SK-N-SH (cell line): ENCODE data around the gene GRB2. TPM values are rescaled to one million over a fixed set of nuclear protein-coding genes. Genes with fewer than 3 reads are reported as not detected.
A peak's percentile ranks its signal among the peaks of the same experiment; 100 is the strongest.
"Not testable (repeated sequence)": the region's sequence is repeated elsewhere in the genome, so short reads cannot be mapped to it uniquely, and the experiment has no call there.

Experiments
- CTCF ChIA-PET: fragments of 300-600, 350-600 bp; formaldehyde crosslinking; extraction: SDS; loops from one replicate; lab custom pipeline; 2021; lab: Yijun Ruan, JAX
- POLR2A ChIA-PET: fragments of 350-600 bp; sonication (Branson Sonifier 250); formaldehyde crosslinking; extraction: SDS; loops from one replicate; lab custom pipeline; 2020; ENCODE audit warnings: antibody characterized with exemption, inconsistent platforms; lab: Yijun Ruan, JAX
- DNase-seq: peaks from one replicate; pipeline ENCODE4 v3.0.0; 2012
- H2AFZ ChIP-seq: fragments of 200-600 bp; sonication (generic); 2 replicates; pipeline ENCODE4 v1.8.1; 2016; ENCODE audit warnings: antibody characterized with exemption, mild to moderate bottlenecking, low read depth
- H3F3A ChIP-seq: fragments of 200-600 bp; sonication (generic); replicated peaks from 2 replicates; pipeline ENCODE3; 2016; ENCODE audit warnings: antibody characterized with exemption, mild to moderate bottlenecking; ENCODE audit not compliant: insufficient read depth
- H3K27ac ChIP-seq, 2 experiments: fragments of 200-500 bp in 1 of 2; fragments of 200-600 bp in 1 of 2; sonication (Bioruptor generic) in 1 of 2; sonication (generic), shearing (Covaris generic) in 1 of 2; 2 replicates each; pipeline versions ENCODE4 v1.5.1 to v1.6.1; 2014 to 2016; ENCODE audit warnings: low read depth in 2 of 2, inconsistent platforms in 1 of 2, low read length in 1 of 2, mild to moderate bottlenecking in 1 of 2, mixed read lengths in 1 of 2
- H3K27me3 ChIP-seq: fragments of 200-600 bp; sonication (generic), shearing (Covaris generic); 2 replicates; pipeline ENCODE4 v1.6.1; 2016; ENCODE audit warnings: mixed run types; ENCODE audit not compliant: insufficient read depth
- H3K36me3 ChIP-seq, 2 experiments: fragments of 200-500 bp in 1 of 2; fragments of 200-600 bp in 1 of 2; sonication (Bioruptor generic) in 1 of 2; sonication (generic) in 1 of 2; replicated peaks in 1 of 2; 2 replicates each; pipeline versions ENCODE3 to v1.5.1; 2014 to 2016; ENCODE audit warnings: low read length in 1 of 2, mild to moderate bottlenecking in 1 of 2; ENCODE audit not compliant: insufficient read depth in 2 of 2, control insufficient read depth in 1 of 2
- H3K4me1 ChIP-seq, 2 experiments: fragments of 200-500 bp in 1 of 2; fragments of 200-600 bp in 1 of 2; sonication (Bioruptor generic) in 1 of 2; sonication (generic), shearing (Covaris generic) in 1 of 2; 2 replicates each; pipeline versions ENCODE4 v1.5.1 to v1.6.1; 2014 to 2016; ENCODE audit warnings: low read depth in 1 of 2, low read length in 1 of 2, mixed run types in 1 of 2; ENCODE audit not compliant: insufficient read depth in 2 of 2, control insufficient read depth in 1 of 2
- H3K4me2 ChIP-seq: fragments of 200-600 bp; sonication (generic), shearing (Covaris generic); 2 replicates; pipeline ENCODE4 v1.6.1; 2017; ENCODE audit warnings: mixed run types
- H3K4me3 ChIP-seq, 2 experiments: fragments of 200-500 bp in 1 of 2; fragments of 200-600 bp in 1 of 2; sonication (Bioruptor generic) in 1 of 2; sonication (generic), shearing (Covaris generic) in 1 of 2; 2 replicates each; pipeline versions ENCODE4 v1.5.1 to v1.8.1; 2014 to 2016; ENCODE audit warnings: low read depth in 2 of 2, inconsistent platforms in 1 of 2, low read length in 1 of 2, mild to moderate bottlenecking in 1 of 2, mixed read lengths in 1 of 2, moderate library complexity in 1 of 2
- H3K79me2 ChIP-seq: fragments of 200-600 bp; sonication (generic); 2 replicates; pipeline ENCODE4 v1.8.1; 2017; ENCODE audit warnings: mild to moderate bottlenecking; ENCODE audit not compliant: insufficient read depth
- H3K9ac ChIP-seq: fragments of 200-600 bp; sonication (generic); 2 replicates; pipeline ENCODE4 v1.6.1; 2017; ENCODE audit warnings: mixed run types
- H3K9me2 ChIP-seq: fragments of 200-600 bp; sonication (generic); 2 replicates; pipeline ENCODE4 v1.6.1; 2017; ENCODE audit warnings: mixed run types
- H3K9me3 ChIP-seq: fragments of 200-600 bp; sonication (generic); 2 replicates; pipeline ENCODE4 v1.6.1; 2017; ENCODE audit warnings: mixed run types, mild to moderate bottlenecking, moderate library complexity
- H4K20me1 ChIP-seq: fragments of 200-600 bp; sonication (generic); 2 replicates; pipeline ENCODE4 v1.6.1; 2017; ENCODE audit warnings: mild to moderate bottlenecking, mixed run types; ENCODE audit not compliant: insufficient read depth
- ELF1 ChIP-seq: IDR thresholded peaks from 2 replicates; pipeline ENCODE4 v1.4.0; 2012
- EZH2phosphoT487 ChIP-seq: fragments of 200-600 bp; sonication (generic); IDR thresholded peaks from 2 replicates; pipeline ENCODE4 v1.6.1; 2017; ENCODE audit warnings: low read depth, mixed run types, mild to moderate bottlenecking, antibody characterized with exemption, moderate library complexity, borderline replicate concordance
- FOXJ3 ChIP-seq: sonication (generic); formaldehyde crosslinking; IDR thresholded peaks from 2 replicates; pipeline ENCODE4 v1.5.1; 2020; ENCODE audit warnings: mild to moderate bottlenecking, missing genetic modification reagents
- MXI1 ChIP-seq: IDR thresholded peaks from 2 replicates; pipeline ENCODE4 v1.6.1; 2012; ENCODE audit warnings: mild to moderate bottlenecking, low read depth, low read length, improper control_type of control experiment
- NFIC ChIP-seq: IDR thresholded peaks from 2 replicates; pipeline ENCODE4 v1.4.0; 2012; ENCODE audit warnings: borderline replicate concordance
- POLR2AphosphoS5 ChIP-seq: IDR thresholded peaks from 2 replicates; pipeline ENCODE4 v1.6.1; 2012; ENCODE audit warnings: low read depth, low read length
- RAD21 ChIP-seq: IDR thresholded peaks from 2 replicates; pipeline ENCODE4 v1.6.1; 2012; ENCODE audit warnings: mild to moderate bottlenecking, low read length
- WGBS: methylation state at CpG from one replicate; pipeline ENCODE4 v1.1.6; 2017; ENCODE audit warnings: low lambda C conversion rate; 5-methylcytosine and 5-hydroxymethylcytosine counted together
- polyA plus RNA-seq, 3 experiments: library from polyadenylated mRNA; depleted of rRNA; stranded (reverse); fragments of >200 nt; gene quantifications; 2 replicates each; pipeline ENCODE4 v1.2.3, GENCODE V29; 2012

Gene GRB2
- polyA plus RNA-seq, 1 of the 3 experiments (the other 2 are of a cell fraction), result 89.6 TPM

GRCh38 chr17:75380315-75380714 lies 25.2 kb downstream of the GRB2 start:
- Histone ChIP-seq H3K9me3 (no peaks in the 10 kb centered on the region), H3K27ac (peak overlapping the region in 1 of 2 experiments; percentile 7; a peak in 2 of 4 replicates), H3K27me3 (no peaks in the 10 kb centered on the region), H3K4me2 (no peak overlapping the region), H3K4me1 (no peaks in the 10 kb centered on the region), H4K20me1 (peaks cover 67% of the 10 kb centered on the region), H3K4me3 (no peak overlapping the region), H3K9ac (no peak overlapping the region), H3F3A (peaks cover 13% of the 10 kb centered on the region), H3K9me2 (no peaks in the 10 kb centered on the region), H3K79me2 (peaks cover 98% of the 10 kb centered on the region), H3K36me3 (peaks cover 0 to 4% of the 10 kb centered on the region in 2 experiments), H2AFZ (no peak overlapping the region)
- POLR2A ChIA-PET, result interaction anchor here (1.4 kb wide), 1 partner anchor 14 kb away, joined by 7 read pairs; no protein-coding TSS in a partner anchor
- DNase-seq, result no peak
- TF ChIP-seq RAD21 (no peak), FOXJ3 (CRISPR knock-in tag) (no peak), MXI1 (no peak), NFIC (no peak)
- CTCF ChIA-PET, result interaction anchor here (0.9 to 3.9 kb wide), 11 partner anchors 10 to 370 kb away, joined by 3 to 35 read pairs (median 5); partner anchors contain the start of genes GRB2 and MIF4GD

DNA sequence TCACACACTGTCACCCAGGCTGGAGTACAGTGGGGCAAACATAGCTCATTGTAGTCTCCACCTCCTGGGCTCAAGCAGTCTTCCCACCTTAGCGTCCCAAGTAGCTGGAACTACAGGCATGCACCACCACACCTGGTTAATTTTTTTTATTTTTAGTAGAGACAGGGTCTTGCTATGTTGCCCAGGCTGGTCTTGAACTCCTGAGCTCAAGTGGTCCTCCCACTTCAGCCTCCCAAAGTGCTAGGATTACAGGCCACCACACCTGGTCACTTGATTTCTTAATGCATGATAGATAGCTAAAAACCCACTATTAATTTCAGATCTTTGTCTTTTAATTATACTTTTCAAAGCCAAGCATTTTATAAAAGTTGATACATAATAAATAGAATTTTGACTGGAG lies 26.1 kb downstream of the GRB2 start:
- not testable (repeated sequence) for H2AFZ ChIP-seq, H3K4me2 ChIP-seq, H3K27ac ChIP-seq, H3K9me3 ChIP-seq, H3K9ac ChIP-seq, DNase-seq, H3K27me3 ChIP-seq, H3K4me3 ChIP-seq, H3K9me2 ChIP-seq, H3K4me1 ChIP-seq
- peaks cover 13% of the 10 kb centered on the region for H3F3A ChIP-seq
- H3K36me3 ChIP-seq, result peaks cover 0 to 13% of the 10 kb centered on the region in 2 experiments
- peaks cover 98% of the 10 kb centered on the region for H3K79me2 ChIP-seq
- POLR2A ChIA-PET, result interaction anchor here (1.4 kb wide), 1 partner anchor 15 kb away, joined by 7 read pairs; no protein-coding TSS in a partner anchor
- CTCF ChIA-PET, result interaction anchor here (0.7 to 3.9 kb wide), 12 partner anchors 9 to 370 kb away, joined by 3 to 35 read pairs (median 4); partner anchors contain the start of gene GRB2
- WGBS, result 100% methylated on average over 1 of the region's 1 CpG
- H4K20me1 ChIP-seq, result peaks cover 67% of the 10 kb centered on the region

- no peak overlapping the region for H3K27ac ChIP-seq
- POLR2A ChIA-PET, result no interaction called here
- no peak overlapping the region for H3K4me2 ChIP-seq
- no peak overlapping the region for H2AFZ ChIP-seq
- peaks cover 98% of the 10 kb centered on the region for H3K79me2 ChIP-seq
- H3K4me3 ChIP-seq, result no peak overlapping the region
- no peaks in the 10 kb centered on the region for H3K27me3 ChIP-seq
- no peaks in the 10 kb centered on the region for H3K9me3 ChIP-seq
- no peak for DNase-seq
- peaks cover 0 to 15% of the 10 kb centered on the region in 2 experiments for H3K36me3 ChIP-seq
- 73% methylated on average over 4 of the region's 4 CpGs for WGBS
- no peak for TF ChIP-seq POLR2AphosphoS5
- TF ChIP-seq ELF1, result no peak
- TF ChIP-seq MXI1, result no peak
- TF ChIP-seq EZH2phosphoT487, result no peak
- TF ChIP-seq FOXJ3 (CRISPR knock-in tag), result no peak
- CTCF ChIA-PET, result interaction anchor here (0.7 to 3.1 kb wide), 7 partner anchors 13 to 102 kb away, joined by 3 to 11 read pairs (median 4); partner anchors contain the start of gene MIF4GD
- H3K4me1 ChIP-seq, result peaks cover 3 to 6% of the 10 kb centered on the region in 2 experiments; a peak in 2 of 4 replicates
- H3K9me2 ChIP-seq, result no peaks in the 10 kb centered on the region
- no peak overlapping the region for H3K9ac ChIP-seq
- H3F3A ChIP-seq, result peaks cover 6% of the 10 kb centered on the region
- H4K20me1 ChIP-seq, result peaks cover 81% of the 10 kb centered on the region
Measured at GRCh38 chr17:75373280-75373679, 32.2 kb downstream of the GRB2 start.
